Endodermal cell (in vitro differentiated cells): ENCODE measurements around the gene LIMK2. TPM values are rescaled to one million over a fixed set of nuclear protein-coding genes. Genes with fewer than 3 reads are reported as not detected.

Experiments used
- DNase-seq: peaks from one replicate; pipeline ENCODE4 v3.0.0-alpha.2; 2017
- H3K27ac ChIP-seq: 2 replicates; pipeline ENCODE4 v1.5.1; 2013; ENCODE audit warnings: mild to moderate bottlenecking, low read depth, low read length, moderate library complexity
- H3K27me3 ChIP-seq: 2 replicates; pipeline ENCODE4 v1.6.1; 2013; ENCODE audit warnings: mild to moderate bottlenecking, low read length, moderate library complexity; ENCODE audit not compliant: insufficient read depth, control insufficient read depth, poor library complexity, severe bottlenecking
- H3K36me3 ChIP-seq: 2 replicates; pipeline ENCODE4 v1.7.0; 2013; ENCODE audit warnings: mild to moderate bottlenecking, low read length, moderate library complexity; ENCODE audit not compliant: control insufficient read depth, insufficient read depth
- H3K4me1 ChIP-seq: one replicate; pipeline ENCODE4 v1.7.0; 2013; ENCODE audit warnings: low read length; ENCODE audit not compliant: control insufficient read depth, insufficient read depth
- H3K4me3 ChIP-seq: 2 replicates; pipeline ENCODE4 v1.5.1; 2013; ENCODE audit warnings: mild to moderate bottlenecking, low read length, moderate library complexity
- H3K9ac ChIP-seq: 2 replicates; pipeline ENCODE4 v1.6.1; 2013; ENCODE audit warnings: mild to moderate bottlenecking, low read length, moderate library complexity; ENCODE audit not compliant: poor library complexity, severe bottlenecking; ENCODE audit errors: extremely low read depth
- H3K9me3 ChIP-seq: 2 replicates; pipeline ENCODE4 v1.6.1; 2013; ENCODE audit warnings: mild to moderate bottlenecking, low read length, moderate library complexity; ENCODE audit not compliant: control insufficient read depth
- H3K27ac Mint-ChIP-seq: 2 replicates; pipeline ENCODE4 v1.8.0; 2020; ENCODE audit warnings: mixed read lengths
- H3K27me3 Mint-ChIP-seq: 2 replicates; pipeline ENCODE4 v1.8.0; 2021; ENCODE audit warnings: mild to moderate bottlenecking, mixed read lengths; ENCODE audit not compliant: insufficient read depth
- H3K36me3 Mint-ChIP-seq: 2 replicates; pipeline ENCODE4 v1.8.0; 2020; ENCODE audit warnings: low read depth, mixed read lengths
- H3K4me1 Mint-ChIP-seq: 2 replicates; pipeline ENCODE4 v1.8.0; 2020; ENCODE audit warnings: mixed read lengths
- H3K4me3 Mint-ChIP-seq: 2 replicates; pipeline ENCODE4 v1.8.0; 2020; ENCODE audit warnings: mild to moderate bottlenecking, moderate library complexity, mixed read lengths
- H3K9me3 Mint-ChIP-seq: 2 replicates; pipeline ENCODE4 v1.8.0; 2020; ENCODE audit warnings: mild to moderate bottlenecking, mixed read lengths
- WGBS, 2 experiments: methylation state at CpG; one replicate each; pipeline versions ENCODE4 v1.1.5 to v1.1.7; 2013; ENCODE audit warnings: missing lambda C conversion rate in 2 of 2, mixed read lengths in 1 of 2; ENCODE audit not compliant: insufficient coverage in 1 of 2, insufficient read length in 1 of 2; 5-methylcytosine and 5-hydroxymethylcytosine counted together
- total RNA-seq, 2 donors: library from RNA; stranded (reverse); fragmentation: NEBNext Ultra II Directional in 1 of 2; extraction: Animal tissue kit (Norgen Biotek cat#: 25700) in 1 of 2; gene quantifications; 2 replicates in 1 of 2; 3 replicates in 1 of 2; pipeline ENCODE4 v1.2.1, GENCODE V29; 2021
- TF ChIP-seq, protein P1 (sequence below): fragments of 200-600 bp; sonication (generic); conservative IDR thresholded peaks from 2 replicates; pipeline ENCODE4 v1.5.0; 2021; ENCODE audit warnings: antibody characterized with exemption, mild to moderate bottlenecking

Gene LIMK2
- total RNA-seq, 2 donors from 2014 or later: 41.4 to 42.2 TPM

DNA sequence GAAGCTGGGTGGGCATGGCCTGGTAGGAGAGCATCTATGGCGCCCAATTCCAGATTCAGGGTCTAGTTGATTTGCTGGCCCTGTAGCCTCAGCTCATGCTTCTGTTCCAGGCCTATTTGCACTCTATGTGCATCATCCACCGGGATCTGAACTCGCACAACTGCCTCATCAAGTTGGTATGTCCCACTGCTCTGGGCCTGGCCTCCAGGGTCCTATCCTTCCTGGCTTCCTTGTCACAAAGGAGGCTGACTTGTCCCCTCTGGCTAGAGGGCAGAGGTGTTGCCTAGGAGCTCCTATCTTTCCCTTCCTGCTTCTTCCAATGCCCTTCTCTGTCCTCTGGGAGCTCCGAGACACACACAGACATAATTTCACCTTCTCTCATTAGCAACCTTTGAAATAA is 58.9 kb downstream of the LIMK2 start:
- peak overlapping the region; percentile 91 for H3K27ac Mint-ChIP-seq
- 95 to 100% methylated on average over 3 of the region's 4 CpGs for WGBS, 2 experiments

GRCh38 chr22:31271485-31271884 is 59.4 kb downstream of the LIMK2 start:
- Mint-ChIP-seq H3K27ac (peak overlapping the region; percentile 76), H3K36me3 (peaks cover 65% of the 10 kb centered on the region), H3K27me3 (no peaks in the 10 kb centered on the region), H3K4me3 (no peak overlapping the region), H3K9me3 (no peaks in the 10 kb centered on the region), H3K4me1 (peaks cover 18% of the 10 kb centered on the region)
- WGBS, 2 experiments: 69 to 89% methylated on average over 3 of the region's 3 CpGs
- Histone ChIP-seq H3K27ac (no peak overlapping the region), H3K4me1 (peaks cover 5% of the 10 kb centered on the region), H3K9ac (no peak overlapping the region), H3K36me3 (peaks cover 53% of the 10 kb centered on the region), H3K4me3 (no peak overlapping the region), H3K9me3 (no peaks in the 10 kb centered on the region), H3K27me3 (no peaks in the 10 kb centered on the region)
- TF ChIP-seq, protein P1, sequence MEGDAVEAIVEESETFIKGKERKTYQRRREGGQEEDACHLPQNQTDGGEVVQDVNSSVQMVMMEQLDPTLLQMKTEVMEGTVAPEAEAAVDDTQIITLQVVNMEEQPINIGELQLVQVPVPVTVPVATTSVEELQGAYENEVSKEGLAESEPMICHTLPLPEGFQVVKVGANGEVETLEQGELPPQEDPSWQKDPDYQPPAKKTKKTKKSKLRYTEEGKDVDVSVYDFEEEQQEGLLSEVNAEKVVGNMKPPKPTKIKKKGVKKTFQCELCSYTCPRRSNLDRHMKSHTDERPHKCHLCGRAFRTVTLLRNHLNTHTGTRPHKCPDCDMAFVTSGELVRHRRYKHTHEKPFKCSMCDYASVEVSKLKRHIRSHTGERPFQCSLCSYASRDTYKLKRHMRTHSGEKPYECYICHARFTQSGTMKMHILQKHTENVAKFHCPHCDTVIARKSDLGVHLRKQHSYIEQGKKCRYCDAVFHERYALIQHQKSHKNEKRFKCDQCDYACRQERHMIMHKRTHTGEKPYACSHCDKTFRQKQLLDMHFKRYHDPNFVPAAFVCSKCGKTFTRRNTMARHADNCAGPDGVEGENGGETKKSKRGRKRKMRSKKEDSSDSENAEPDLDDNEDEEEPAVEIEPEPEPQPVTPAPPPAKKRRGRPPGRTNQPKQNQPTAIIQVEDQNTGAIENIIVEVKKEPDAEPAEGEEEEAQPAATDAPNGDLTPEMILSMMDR: no peak
- DNase-seq: no peak

More for the DNA sequence above, 58.9 kb downstream of the LIMK2 start:
- Histone ChIP-seq H3K4me1 (peaks cover 5% of the 10 kb centered on the region), H3K27me3 (no peaks in the 10 kb centered on the region), H3K36me3 (peaks cover 53% of the 10 kb centered on the region), H3K27ac (no peak overlapping the region), H3K9me3 (no peaks in the 10 kb centered on the region), H3K9ac (no peak overlapping the region), H3K4me3 (no peak overlapping the region)
- Mint-ChIP-seq H3K4me3 (no peak overlapping the region), H3K36me3 (peaks cover 67% of the 10 kb centered on the region), H3K27me3 (no peaks in the 10 kb centered on the region), H3K9me3 (no peaks in the 10 kb centered on the region), H3K4me1 (peaks cover 18% of the 10 kb centered on the region)
- DNase-seq: no peak
- TF ChIP-seq, protein P1: no peak

DNA sequence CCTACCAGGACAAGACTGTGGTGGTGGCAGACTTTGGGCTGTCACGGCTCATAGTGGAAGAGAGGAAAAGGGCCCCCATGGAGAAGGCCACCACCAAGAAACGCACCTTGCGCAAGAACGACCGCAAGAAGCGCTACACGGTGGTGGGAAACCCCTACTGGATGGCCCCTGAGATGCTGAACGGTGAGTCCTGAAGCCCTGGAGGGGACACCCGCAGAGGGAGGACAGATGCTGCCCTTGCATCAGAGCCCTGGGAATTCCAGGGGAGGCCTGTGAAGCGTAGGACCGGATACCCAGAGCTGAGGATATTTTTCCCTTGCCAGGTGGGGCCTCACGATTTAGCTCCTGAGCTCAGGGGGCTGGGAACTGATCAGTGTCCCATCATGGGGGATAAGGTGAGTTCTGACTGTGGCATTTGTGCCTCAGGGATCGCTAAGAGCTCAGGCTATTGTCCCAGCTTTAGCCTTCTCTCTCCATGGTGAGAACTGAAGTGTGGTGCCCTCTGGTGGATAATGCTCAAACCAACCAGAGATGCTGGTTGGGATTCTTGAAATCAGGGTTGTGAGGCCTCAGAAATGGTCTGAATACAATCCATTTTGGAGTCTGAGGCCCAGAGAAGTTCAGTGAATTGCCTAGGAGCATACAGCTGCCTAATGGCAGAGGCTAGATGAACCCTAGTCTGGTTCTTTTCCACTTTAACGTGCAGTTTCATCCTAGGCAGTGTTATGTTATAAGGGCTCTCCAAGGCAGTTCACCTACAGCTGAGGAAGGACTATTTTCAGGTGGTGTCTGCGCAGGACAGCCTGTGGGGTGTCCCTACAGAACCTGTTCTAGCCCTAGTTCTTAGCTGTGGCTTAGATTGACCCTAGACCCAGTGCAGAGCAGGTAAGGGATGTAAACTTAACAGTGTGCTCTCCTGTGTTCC is 60.7 kb downstream of the LIMK2 start:
- peak overlapping the region; percentile 44 for H3K27ac Mint-ChIP-seq
- 81 to 97% methylated on average over 9 to 15 of the region's 15 CpGs for WGBS, 2 experiments
- Histone ChIP-seq H3K4me3 (no peak overlapping the region), H3K4me1 (peaks cover 5% of the 10 kb centered on the region), H3K27ac (no peak overlapping the region), H3K9me3 (no peaks in the 10 kb centered on the region), H3K27me3 (no peaks in the 10 kb centered on the region), H3K36me3 (peaks cover 47% of the 10 kb centered on the region), H3K9ac (no peak overlapping the region)
- no peaks in the 10 kb centered on the region for H3K27me3 Mint-ChIP-seq
- TF ChIP-seq, protein P1: peak; percentile 87
- H3K36me3 Mint-ChIP-seq: peaks cover 66% of the 10 kb centered on the region
- no peak overlapping the region for H3K4me3 Mint-ChIP-seq
- DNase-seq: peak; percentile 91
- H3K9me3 Mint-ChIP-seq: no peaks in the 10 kb centered on the region
- peaks cover 18% of the 10 kb centered on the region for H3K4me1 Mint-ChIP-seq
